Measurements from ENCODE around the gene AKT2. TPM values are rescaled to one million over a fixed set of nuclear protein-coding genes. Genes with fewer than 3 reads are reported as not detected.

AKT2 gene
- total RNA-seq, 1 donor from 2014 or later = 127 TPM

DNA sequence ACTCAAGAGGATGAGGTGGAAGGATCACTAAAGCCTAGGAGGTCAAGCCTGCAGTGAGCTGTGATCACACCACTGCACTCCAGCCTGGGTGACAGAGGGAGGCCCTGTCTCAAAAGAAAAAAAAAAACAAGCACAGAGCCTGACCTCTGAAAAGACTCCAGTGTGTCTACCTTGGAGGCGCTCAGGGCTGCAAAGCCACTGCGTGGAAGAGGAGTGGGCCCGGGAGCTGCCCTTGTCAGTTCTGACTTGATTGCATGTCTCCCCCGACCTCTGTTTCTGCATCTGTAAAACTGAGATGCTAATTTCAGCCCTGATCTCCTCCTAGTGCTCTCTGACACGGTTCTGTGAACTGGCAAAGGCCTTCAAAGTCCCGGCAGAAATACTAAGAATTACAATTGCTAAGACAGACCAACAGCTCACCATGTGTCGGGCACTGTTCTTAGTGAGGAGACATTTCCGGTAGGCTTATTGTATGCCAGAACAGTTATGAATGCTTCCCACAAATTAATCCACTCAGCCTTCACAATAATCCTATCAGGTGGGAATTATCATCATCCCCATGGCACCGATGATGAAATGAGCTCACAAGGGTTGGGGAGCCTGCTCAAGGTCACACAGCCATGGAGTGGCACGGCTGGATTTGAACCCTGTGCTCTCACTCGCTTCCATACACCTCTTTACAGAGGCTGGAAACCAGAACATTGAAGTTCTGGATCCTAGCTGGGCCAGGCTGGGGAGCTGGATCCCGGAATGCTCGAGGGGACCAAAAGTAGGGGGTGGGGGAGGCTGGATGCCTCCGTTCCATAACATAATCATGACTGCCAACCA lies 3.5 kb downstream of the AKT2 start:
- no peak for TF ChIP-seq EZH2 (IDR thresholded peaks at IDR 0.05; ENCODE audit: insufficient read depth, low read length)
- TF ChIP-seq, protein P1, sequence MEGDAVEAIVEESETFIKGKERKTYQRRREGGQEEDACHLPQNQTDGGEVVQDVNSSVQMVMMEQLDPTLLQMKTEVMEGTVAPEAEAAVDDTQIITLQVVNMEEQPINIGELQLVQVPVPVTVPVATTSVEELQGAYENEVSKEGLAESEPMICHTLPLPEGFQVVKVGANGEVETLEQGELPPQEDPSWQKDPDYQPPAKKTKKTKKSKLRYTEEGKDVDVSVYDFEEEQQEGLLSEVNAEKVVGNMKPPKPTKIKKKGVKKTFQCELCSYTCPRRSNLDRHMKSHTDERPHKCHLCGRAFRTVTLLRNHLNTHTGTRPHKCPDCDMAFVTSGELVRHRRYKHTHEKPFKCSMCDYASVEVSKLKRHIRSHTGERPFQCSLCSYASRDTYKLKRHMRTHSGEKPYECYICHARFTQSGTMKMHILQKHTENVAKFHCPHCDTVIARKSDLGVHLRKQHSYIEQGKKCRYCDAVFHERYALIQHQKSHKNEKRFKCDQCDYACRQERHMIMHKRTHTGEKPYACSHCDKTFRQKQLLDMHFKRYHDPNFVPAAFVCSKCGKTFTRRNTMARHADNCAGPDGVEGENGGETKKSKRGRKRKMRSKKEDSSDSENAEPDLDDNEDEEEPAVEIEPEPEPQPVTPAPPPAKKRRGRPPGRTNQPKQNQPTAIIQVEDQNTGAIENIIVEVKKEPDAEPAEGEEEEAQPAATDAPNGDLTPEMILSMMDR (IDR thresholded peaks at IDR 0.05; ENCODE audit: insufficient read depth, low read depth, low read length) = no peak
- H3K4me3 ChIP-seq (ENCODE audit: insufficient read depth, low read depth, low read length) = no peak overlapping the region
- no peak overlapping the region for H2AFZ ChIP-seq (ENCODE audit: low read depth, low read length)
- Mint-ChIP-seq H3K36me3 (ENCODE audit: low read depth, unreplicated experiment) (peaks cover 4% of the 10 kb centered on the region), H3K4me1 (ENCODE audit: low read depth, unreplicated experiment) (peaks cover 34% of the 10 kb centered on the region), H3K9me3 (ENCODE audit: unreplicated experiment) (peaks cover 2% of the 10 kb centered on the region), H3K27ac (ENCODE audit: unreplicated experiment) (no peak overlapping the region), H3K4me3 (ENCODE audit: unreplicated experiment) (no peak overlapping the region), H3K27me3 (ENCODE audit: low read depth, unreplicated experiment) (no peaks in the 10 kb centered on the region)
- FAIRE-seq (no peak), DNase-seq (ENCODE audit: low read depth) (no peak)
- H4K20me1 ChIP-seq (ENCODE audit: insufficient read depth, low read length) = peaks cover 76% of the 10 kb centered on the region
- peaks cover 18% of the 10 kb centered on the region for H3K4me1 ChIP-seq (ENCODE audit: insufficient read depth, low read length)
- no peaks in the 10 kb centered on the region for H3K36me3 ChIP-seq (ENCODE audit: insufficient read depth, low read length)
- H3K4me2 ChIP-seq (ENCODE audit: low read length) = no peak overlapping the region
- no peak overlapping the region for H3K27ac ChIP-seq (ENCODE audit: low read depth, low read length)
- no peak overlapping the region for H3K9ac ChIP-seq (ENCODE audit: low read length)
- H3K27me3 ChIP-seq (ENCODE audit: insufficient read depth, low read length) = no peaks in the 10 kb centered on the region
- peaks cover 83% of the 10 kb centered on the region for H3K79me2 ChIP-seq (ENCODE audit: insufficient read depth, low read length)
- no peaks in the 10 kb centered on the region for H3K9me3 ChIP-seq (ENCODE audit: insufficient read depth, low read depth, low read length)

DNA sequence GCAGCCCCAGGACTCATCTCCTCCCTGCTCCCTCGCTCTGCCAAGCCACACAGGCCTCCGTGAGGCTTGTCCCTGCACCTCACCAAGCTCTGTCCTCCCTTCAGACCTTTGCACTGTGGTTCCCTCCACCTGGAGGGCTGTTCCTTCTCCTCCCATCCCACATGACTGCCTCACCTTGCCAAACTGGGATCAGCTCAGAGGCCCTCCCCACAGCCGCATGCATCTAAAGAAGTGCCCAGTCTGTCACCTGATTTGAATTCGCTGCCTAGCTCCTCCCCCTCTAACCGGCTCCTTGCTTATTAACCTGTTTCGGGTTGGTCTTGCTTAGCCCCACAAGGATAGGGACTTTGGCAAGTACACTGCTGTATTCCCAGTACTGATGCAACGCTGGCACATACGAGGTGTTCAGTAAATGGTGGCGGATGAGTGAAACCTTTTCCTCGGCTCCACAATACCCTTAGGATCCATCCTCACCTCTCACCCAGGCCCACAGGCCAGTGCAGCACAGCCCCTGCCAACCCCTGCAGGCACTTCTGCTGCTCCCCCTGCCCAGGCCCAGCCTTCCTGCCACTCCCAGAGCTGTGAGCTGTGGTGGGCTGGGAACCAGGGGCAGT lies 4.4 kb downstream of the AKT2 start:
- H3K4me3 Mint-ChIP-seq (ENCODE audit: unreplicated experiment) = no peak overlapping the region
- TF ChIP-seq, protein P1 (IDR thresholded peaks at IDR 0.05; ENCODE audit: insufficient read depth, low read depth, low read length) = no peak
- TF ChIP-seq EZH2 (IDR thresholded peaks at IDR 0.05; ENCODE audit: insufficient read depth, low read length) = no peak
- H3K4me1 ChIP-seq (ENCODE audit: insufficient read depth, low read length) = peaks cover 14% of the 10 kb centered on the region
- no peak overlapping the region for H3K4me2 ChIP-seq (ENCODE audit: low read length)
- no peak overlapping the region for H3K27ac ChIP-seq (ENCODE audit: low read depth, low read length)
- DNase-seq (ENCODE audit: low read depth) (no peak), FAIRE-seq (no peak)
- no peak overlapping the region for H3K27ac Mint-ChIP-seq (ENCODE audit: unreplicated experiment)
- H3K27me3 ChIP-seq (ENCODE audit: insufficient read depth, low read length) = no peaks in the 10 kb centered on the region
- H3K36me3 ChIP-seq (ENCODE audit: insufficient read depth, low read length) = no peaks in the 10 kb centered on the region
- H3K9ac ChIP-seq (ENCODE audit: low read length) = no peak overlapping the region
- H3K9me3 ChIP-seq (ENCODE audit: insufficient read depth, low read depth, low read length) = no peaks in the 10 kb centered on the region
- H3K27me3 Mint-ChIP-seq (ENCODE audit: low read depth, unreplicated experiment) = no peaks in the 10 kb centered on the region
- peaks cover 2% of the 10 kb centered on the region for H3K9me3 Mint-ChIP-seq (ENCODE audit: unreplicated experiment)
- no peak overlapping the region for H2AFZ ChIP-seq (ENCODE audit: low read depth, low read length)
- H3K4me1 Mint-ChIP-seq (ENCODE audit: low read depth, unreplicated experiment) = peaks cover 32% of the 10 kb centered on the region
- H3K36me3 Mint-ChIP-seq (ENCODE audit: low read depth, unreplicated experiment) = peaks cover 4% of the 10 kb centered on the region
- peaks cover 90% of the 10 kb centered on the region for H3K79me2 ChIP-seq (ENCODE audit: insufficient read depth, low read length)
- H4K20me1 ChIP-seq (ENCODE audit: insufficient read depth, low read length) = peaks cover 82% of the 10 kb centered on the region
- no peak overlapping the region for H3K4me3 ChIP-seq (ENCODE audit: insufficient read depth, low read depth, low read length)
